Kidney (tissue), 14 donors: ENCODE data around the gene KIF6. TPM values are rescaled to one million over a fixed set of nuclear protein-coding genes. Genes with fewer than 3 reads are reported as not detected.

Experiments used
- DNase-seq, 5 donors: peaks; one replicate each; pipeline ENCODE4 v3.0.0-alpha.2; 2013 to 2020
- FAIRE-seq: peaks from 2 replicates; lab custom pipeline; 2012; peaks lifted over from hg19 to GRCh38; lab: Jason Lieb, UNC
- H3K27ac ChIP-seq, 2 donors: one replicate each; pipeline ENCODE4 v1.7.0; 2013; ENCODE audit warnings: low read depth in 2 of 2, low read length in 2 of 2, inconsistent platforms in 1 of 2
- H3K27me3 ChIP-seq: one replicate; pipeline ENCODE4 v1.7.1; 2013; ENCODE audit warnings: low read length, inconsistent platforms; ENCODE audit not compliant: control insufficient read depth, insufficient read depth
- H3K36me3 ChIP-seq, 3 donors: one replicate each; pipeline versions ENCODE4 v1.7.0 to v1.7.1; 2013; ENCODE audit warnings: low read length in 3 of 3, control low read depth in 1 of 3, inconsistent platforms in 1 of 3; ENCODE audit not compliant: insufficient read depth in 3 of 3, control insufficient read depth in 2 of 3
- H3K4me1 ChIP-seq, 3 donors: one replicate each; pipeline versions ENCODE4 v1.7.0 to v1.7.1; 2013; ENCODE audit warnings: low read length in 3 of 3, inconsistent platforms in 1 of 3, low read depth in 1 of 3; ENCODE audit not compliant: control insufficient read depth in 2 of 3, insufficient read depth in 2 of 3
- H3K4me3 ChIP-seq, 3 donors: one replicate each; pipeline versions ENCODE4 v1.7.0 to v1.8.1; 2013; ENCODE audit warnings: low read length in 3 of 3, control low read depth in 1 of 3, inconsistent platforms in 1 of 3
- H3K9ac ChIP-seq, 3 donors: one replicate each; pipeline versions ENCODE4 v1.7.0 to v1.7.1; 2013; ENCODE audit warnings: low read length in 3 of 3, control low read depth in 1 of 3, inconsistent platforms in 1 of 3
- H3K9me3 ChIP-seq, 3 donors: one replicate each; pipeline versions ENCODE4 v1.7.0 to v1.7.1; 2013; ENCODE audit warnings: low read length in 3 of 3, control low read depth in 1 of 3, inconsistent platforms in 1 of 3; ENCODE audit not compliant: control insufficient read depth in 2 of 3, insufficient read depth in 1 of 3
- intact Hi-C: fragments of 100-400 bp; cut with DNase I; formaldehyde crosslinking; loops from one replicate; pipeline ENCODE4 v1.11.1; 2022
- polyA plus RNA-seq: library from polyadenylated mRNA; stranded (reverse); fragments of 350-450 nt; fragmentation: Illumina TruSeq; extraction: RNeasy Lipid Tissue Mini Kit (QIAGEN cat#74804); gene quantifications from one replicate; pipeline ENCODE4 v1.2.3, GENCODE V29; 2014; ENCODE audit warnings: low read depth, low replicate concordance; ENCODE audit not compliant: insufficient read depth
- total RNA-seq: library from RNA; stranded (reverse); fragmentation: NEBNext Ultra II Directional; extraction: Animal tissue kit (Norgen Biotek cat#: 25700); gene quantifications from one replicate; pipeline ENCODE4 v1.2.1, GENCODE V29; 2021
- TF ChIP-seq, protein P1 (sequence below): IDR thresholded peaks from 3 replicates; pipeline ENCODE4 v1.5.1; 2012; ENCODE audit warnings: mild to moderate bottlenecking, moderate library complexity, borderline replicate concordance; ENCODE audit not compliant: insufficient read depth; ENCODE audit errors: extremely low read depth
- donor health status: control.
- donor health status: control.
- donor health status: control.
- donor health status: control.
- donor health status: control.
- donor health status: DM: yes; HTN: yes; CAD: no.
- donor health status: Normal renal cell carcinoma (clear cell type).

Gene KIF6
- total and polyA plus RNA-seq, 2 donors from 2014 or later: 1.7 to 2.9 TPM

DNA sequence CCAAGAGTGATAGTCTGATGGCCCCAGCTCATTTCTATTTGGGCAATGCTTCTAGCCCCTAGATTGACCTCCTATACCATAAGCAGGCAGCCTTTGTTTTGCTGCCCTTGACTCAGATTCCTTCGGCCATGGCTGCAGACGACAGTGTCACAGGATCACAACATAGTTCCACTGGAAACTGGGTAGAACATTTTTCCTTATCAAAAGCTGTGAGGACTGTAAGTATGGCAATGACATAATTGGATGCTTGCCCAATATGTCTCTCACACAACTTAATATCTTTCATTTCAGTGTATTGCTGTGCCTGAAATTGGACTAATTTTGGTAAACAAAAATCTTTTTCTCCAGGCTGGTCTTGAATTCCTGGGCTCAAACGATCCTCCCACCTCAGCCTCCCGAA lies 22.9 kb downstream of the KIF6 start:
- H3K9ac ChIP-seq: no peak overlapping the region
- no peaks in the 10 kb centered on the region for H3K27me3 ChIP-seq
- no peaks in the 10 kb centered on the region for H3K4me1 ChIP-seq
- DNase-seq: no peak
- intact Hi-C loops: no loop called here
- H3K4me3 ChIP-seq: no peak overlapping the region
- no peaks in the 10 kb centered on the region for H3K36me3 ChIP-seq
- TF ChIP-seq, protein P1, sequence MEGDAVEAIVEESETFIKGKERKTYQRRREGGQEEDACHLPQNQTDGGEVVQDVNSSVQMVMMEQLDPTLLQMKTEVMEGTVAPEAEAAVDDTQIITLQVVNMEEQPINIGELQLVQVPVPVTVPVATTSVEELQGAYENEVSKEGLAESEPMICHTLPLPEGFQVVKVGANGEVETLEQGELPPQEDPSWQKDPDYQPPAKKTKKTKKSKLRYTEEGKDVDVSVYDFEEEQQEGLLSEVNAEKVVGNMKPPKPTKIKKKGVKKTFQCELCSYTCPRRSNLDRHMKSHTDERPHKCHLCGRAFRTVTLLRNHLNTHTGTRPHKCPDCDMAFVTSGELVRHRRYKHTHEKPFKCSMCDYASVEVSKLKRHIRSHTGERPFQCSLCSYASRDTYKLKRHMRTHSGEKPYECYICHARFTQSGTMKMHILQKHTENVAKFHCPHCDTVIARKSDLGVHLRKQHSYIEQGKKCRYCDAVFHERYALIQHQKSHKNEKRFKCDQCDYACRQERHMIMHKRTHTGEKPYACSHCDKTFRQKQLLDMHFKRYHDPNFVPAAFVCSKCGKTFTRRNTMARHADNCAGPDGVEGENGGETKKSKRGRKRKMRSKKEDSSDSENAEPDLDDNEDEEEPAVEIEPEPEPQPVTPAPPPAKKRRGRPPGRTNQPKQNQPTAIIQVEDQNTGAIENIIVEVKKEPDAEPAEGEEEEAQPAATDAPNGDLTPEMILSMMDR: no peak
- no peak for FAIRE-seq
- no peaks in the 10 kb centered on the region for H3K9me3 ChIP-seq
- H3K27ac ChIP-seq: no peak overlapping the region

DNA sequence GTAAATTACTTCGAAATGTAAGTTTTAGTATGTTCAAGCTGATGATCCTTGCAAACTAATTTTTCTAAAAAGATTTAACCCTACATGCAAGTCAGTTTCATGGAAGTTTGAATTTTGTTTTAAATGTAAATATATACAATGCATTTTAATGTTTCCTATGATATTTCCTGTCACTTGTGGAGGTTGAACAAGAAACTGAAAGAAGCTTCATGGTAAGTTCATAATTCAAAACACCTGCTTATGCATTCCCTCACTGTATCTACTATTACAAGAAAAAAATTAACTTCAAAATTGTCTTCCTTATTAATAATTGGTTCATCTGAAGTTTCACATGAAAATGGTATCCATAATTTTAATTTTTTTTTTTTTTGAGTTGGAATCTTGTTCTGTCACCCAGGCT lies 24.8 kb downstream of the KIF6 start:
- DNase-seq: no peak
- Histone ChIP-seq H3K27me3 (no peaks in the 10 kb centered on the region), H3K9me3 (no peaks in the 10 kb centered on the region), H3K27ac (no peak overlapping the region), H3K4me3 (no peak overlapping the region), H3K36me3 (no peaks in the 10 kb centered on the region), H3K9ac (no peak overlapping the region), H3K4me1 (no peaks in the 10 kb centered on the region)
- FAIRE-seq: no peak
- intact Hi-C loops: no loop called here
- TF ChIP-seq, protein P1: no peak

DNA sequence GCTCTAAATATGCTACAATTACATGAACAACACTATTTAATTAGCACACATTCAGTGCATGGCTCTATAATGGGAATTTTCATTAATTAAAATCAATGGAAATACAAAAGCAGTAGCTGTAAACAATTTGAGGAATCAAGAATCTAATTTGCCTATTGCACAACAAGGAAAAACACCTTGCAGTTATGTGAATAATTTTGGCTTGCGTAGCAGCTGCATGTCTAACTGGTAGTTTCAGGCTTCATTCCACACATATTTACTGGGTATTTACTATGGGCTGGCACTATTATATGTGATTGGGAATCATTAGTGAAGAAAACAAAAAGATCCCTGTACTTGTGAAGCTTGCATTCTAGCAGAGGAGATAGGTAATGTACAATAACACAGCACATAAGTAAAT lies 26.4 kb downstream of the KIF6 start:
- DNase-seq: no peak
- Histone ChIP-seq H3K4me3 (no peak overlapping the region), H3K27ac (no peak overlapping the region), H3K9ac (no peak overlapping the region), H3K9me3 (no peaks in the 10 kb centered on the region), H3K36me3 (no peaks in the 10 kb centered on the region), H3K4me1 (no peaks in the 10 kb centered on the region), H3K27me3 (no peaks in the 10 kb centered on the region)
- FAIRE-seq: no peak
- TF ChIP-seq, protein P1: no peak
- intact Hi-C loops: no loop called here
